ENCODE measurements around the gene KCNK6.

KCNK6 gene

DNA sequence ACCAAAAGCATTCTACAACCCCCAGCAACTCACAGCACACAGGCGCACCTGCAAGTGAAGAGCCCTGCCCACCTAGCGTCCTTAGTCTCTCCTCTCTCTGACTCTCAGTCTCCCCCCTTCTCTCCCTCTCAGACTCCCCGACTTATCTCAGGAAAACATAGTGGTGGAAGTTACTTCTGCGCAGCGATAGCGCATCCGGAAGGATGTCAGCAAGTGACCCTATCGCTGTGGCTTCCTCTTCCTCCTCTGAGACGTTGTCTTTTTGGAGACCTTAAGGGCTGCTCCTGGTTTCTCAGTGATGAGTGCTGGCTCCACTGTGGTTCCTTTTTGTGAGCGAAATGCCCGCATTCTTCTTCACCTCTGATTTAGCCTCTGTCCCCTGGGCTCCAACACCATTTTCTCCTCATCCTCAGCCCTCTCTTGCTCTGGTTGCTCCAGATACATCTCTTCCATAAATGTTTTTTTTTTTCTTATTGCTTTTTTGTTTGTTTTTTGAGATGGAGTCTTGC lies 2.5 kb upstream of the KCNK6 start:
- no peak for TF ChIP-seq TAF1 (IDR thresholded peaks at IDR 0.05; ENCODE audit: low read depth, low read length)
- no peak for TF ChIP-seq POLR2A (IDR thresholded peaks at IDR 0.05; ENCODE audit: low read depth, low read length)
- peak; percentile 36; the same call in 1 of the 2 replicates for TF ChIP-seq SPI1 (IDR thresholded peaks at IDR 0.05; ENCODE audit: low read depth, low read length)
- no peak for TF ChIP-seq PAX5 (IDR thresholded peaks at IDR 0.05; ENCODE audit: insufficient read depth, low read length, severe bottlenecking)
- TF ChIP-seq POLR2AphosphoS5 (IDR thresholded peaks at IDR 0.05; ENCODE audit: low read depth, low read length): no peak
- no peak for TF ChIP-seq POU2F2 (IDR thresholded peaks at IDR 0.05; ENCODE audit: low read depth, low read length)
- FAIRE-seq (peak; percentile 41), DNase-seq (ENCODE audit: insufficient read length, low spot score) (no peak)

DNA sequence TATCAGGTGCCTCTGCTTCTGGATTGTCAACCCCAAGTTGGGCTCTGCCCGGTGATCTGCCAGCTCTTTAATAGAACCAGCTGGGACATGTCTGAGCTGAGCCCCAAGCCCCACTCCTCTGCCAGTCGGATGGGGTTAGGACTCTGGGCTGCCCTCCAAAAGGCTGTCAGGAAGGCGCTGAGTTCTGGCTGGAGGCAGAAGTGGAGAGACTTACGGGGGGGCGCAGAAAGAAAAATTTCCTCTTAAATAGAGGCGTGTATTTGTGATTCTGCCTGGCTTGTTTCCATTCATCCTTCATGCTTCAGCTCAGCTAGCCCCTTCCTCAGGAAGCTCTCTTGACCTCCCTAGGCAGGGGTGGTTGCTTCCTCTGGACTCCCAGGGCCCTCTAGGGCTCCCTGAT lies 985 bp upstream of the KCNK6 start:
- DNase-seq (ENCODE audit: insufficient read length, low spot score) (no peak), FAIRE-seq (no peak)
- TF ChIP-seq POLR2A (IDR thresholded peaks at IDR 0.05; ENCODE audit: low read depth, low read length): no peak
- no peak for TF ChIP-seq PAX5 (IDR thresholded peaks at IDR 0.05; ENCODE audit: insufficient read depth, low read length, severe bottlenecking)
- TF ChIP-seq POLR2AphosphoS5 (IDR thresholded peaks at IDR 0.05; ENCODE audit: low read depth, low read length): no peak
- TF ChIP-seq POU2F2 (IDR thresholded peaks at IDR 0.05; ENCODE audit: low read depth, low read length): no peak
- TF ChIP-seq TAF1 (IDR thresholded peaks at IDR 0.05; ENCODE audit: low read depth, low read length): no peak
- no peak for TF ChIP-seq SPI1 (IDR thresholded peaks at IDR 0.05; ENCODE audit: low read depth, low read length)

DNA sequence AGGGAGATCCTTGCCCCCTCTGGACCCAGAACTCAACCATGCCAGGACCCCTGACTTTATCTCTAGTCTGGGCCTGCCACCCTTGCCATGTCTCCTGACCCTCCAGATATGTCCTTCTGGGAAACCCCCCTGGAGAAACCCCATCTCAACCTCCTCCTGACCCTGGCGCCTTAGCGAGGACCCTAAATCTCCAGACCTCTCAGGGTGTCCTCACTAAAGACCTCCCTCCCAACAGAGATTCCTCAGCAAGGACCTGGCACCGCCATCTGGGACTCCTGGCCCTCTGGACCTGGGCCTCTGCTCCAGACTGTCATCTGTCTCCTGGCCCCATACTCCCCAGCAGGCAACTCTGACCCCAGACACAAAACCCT lies 1.3 kb downstream of the KCNK6 start:
- TF ChIP-seq PAX5 (IDR thresholded peaks at IDR 0.05; ENCODE audit: insufficient read depth, low read length, severe bottlenecking): no peak
- no peak for TF ChIP-seq SPI1 (IDR thresholded peaks at IDR 0.05; ENCODE audit: low read depth, low read length)
- TF ChIP-seq TAF1 (IDR thresholded peaks at IDR 0.05; ENCODE audit: low read depth, low read length): no peak
- TF ChIP-seq POLR2A (IDR thresholded peaks at IDR 0.05; ENCODE audit: low read depth, low read length): no peak
- TF ChIP-seq POU2F2 (IDR thresholded peaks at IDR 0.05; ENCODE audit: low read depth, low read length): no peak
- TF ChIP-seq POLR2AphosphoS5 (IDR thresholded peaks at IDR 0.05; ENCODE audit: low read depth, low read length): no peak
- no peak for DNase-seq (ENCODE audit: insufficient read length, low spot score)
- no peak for FAIRE-seq

DNA sequence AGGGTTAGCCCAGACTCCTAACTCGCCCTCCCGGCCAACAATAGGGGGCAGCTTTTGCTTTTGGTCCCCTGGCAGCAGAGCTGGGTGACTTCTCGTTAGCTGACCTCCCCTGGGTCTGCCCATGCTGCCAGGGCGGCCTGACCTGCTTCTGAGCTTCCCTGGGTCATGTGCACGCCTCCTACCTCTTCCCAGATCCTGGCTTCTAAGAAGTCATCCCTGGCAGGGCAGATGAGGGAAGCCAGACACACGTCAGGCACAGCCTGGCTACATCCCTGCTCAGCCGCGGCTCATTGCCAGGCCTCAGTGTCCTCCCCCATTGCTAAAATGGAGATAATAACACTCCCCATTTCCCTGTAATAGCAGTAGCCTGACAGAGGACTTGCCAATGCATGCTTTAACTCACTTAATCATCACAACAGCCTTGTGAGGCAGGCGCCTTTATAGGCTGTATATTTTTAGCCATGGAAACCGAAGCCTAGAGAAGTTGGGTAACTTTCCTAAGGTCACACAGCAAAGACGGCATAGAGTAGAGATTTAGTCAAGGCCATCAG lies 2.1 kb downstream of the KCNK6 start:
- DNase-seq (ENCODE audit: insufficient read length, low spot score) (no peak), FAIRE-seq (no peak)
- TF ChIP-seq PAX5 (IDR thresholded peaks at IDR 0.05; ENCODE audit: insufficient read depth, low read length, severe bottlenecking): no peak

DNA sequence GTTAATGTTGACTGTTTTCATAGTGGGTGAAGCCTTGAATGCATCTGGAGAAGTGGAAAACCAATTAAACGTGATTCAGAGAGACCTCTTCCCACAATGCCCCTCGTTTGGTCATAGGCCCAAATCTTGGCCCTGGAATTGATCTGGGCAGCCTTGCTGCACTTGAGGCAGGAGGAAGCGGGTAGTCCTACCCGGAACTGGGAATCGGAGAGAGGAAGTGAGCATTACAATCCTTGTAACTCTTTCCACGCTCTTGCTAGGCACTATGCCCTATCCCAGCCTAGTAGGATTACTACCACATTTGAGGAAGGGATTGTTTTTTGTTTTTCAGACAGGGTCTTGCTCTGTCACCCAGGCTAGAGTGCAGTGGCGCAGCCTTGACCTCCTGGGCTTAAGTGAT lies 3.6 kb downstream of the KCNK6 start:
- no peak for DNase-seq (ENCODE audit: insufficient read length, low spot score)
- FAIRE-seq: no peak
- TF ChIP-seq SPI1 (IDR thresholded peaks at IDR 0.05; ENCODE audit: low read depth, low read length) (no peak), PAX5 (IDR thresholded peaks at IDR 0.05; ENCODE audit: insufficient read depth, low read length, severe bottlenecking) (no peak), POLR2AphosphoS5 (IDR thresholded peaks at IDR 0.05; ENCODE audit: low read depth, low read length) (no peak), POU2F2 (IDR thresholded peaks at IDR 0.05; ENCODE audit: low read depth, low read length) (no peak)

GRCh38 chr19:38324431-38324830 lies 4.8 kb downstream of the KCNK6 start:
- FAIRE-seq (no peak), DNase-seq (ENCODE audit: insufficient read length, low spot score) (no peak)
- TF ChIP-seq TAF1 (IDR thresholded peaks at IDR 0.05; ENCODE audit: low read depth, low read length): no peak
- no peak for TF ChIP-seq POLR2A (IDR thresholded peaks at IDR 0.05; ENCODE audit: low read depth, low read length)

GRCh38 chr19:38326591-38326990 lies 6.9 kb downstream of the KCNK6 start:
- TF ChIP-seq POLR2A (IDR thresholded peaks at IDR 0.05; ENCODE audit: low read depth, low read length) (no peak), POLR2AphosphoS5 (IDR thresholded peaks at IDR 0.05; ENCODE audit: low read depth, low read length) (no peak), PAX5 (IDR thresholded peaks at IDR 0.05; ENCODE audit: insufficient read depth, low read length, severe bottlenecking) (no peak)
- FAIRE-seq: no peak
- no peak for DNase-seq (ENCODE audit: insufficient read length, low spot score)

GRCh38 chr19:38329651-38330050 lies 10.0 kb downstream of the KCNK6 start:
- TF ChIP-seq TAF1 (IDR thresholded peaks at IDR 0.05; ENCODE audit: low read depth, low read length) (no peak), PAX5 (IDR thresholded peaks at IDR 0.05; ENCODE audit: insufficient read depth, low read length, severe bottlenecking) (no peak), POLR2A (IDR thresholded peaks at IDR 0.05; ENCODE audit: low read depth, low read length) (no peak), SPI1 (IDR thresholded peaks at IDR 0.05; ENCODE audit: low read depth, low read length) (no peak)
- DNase-seq (ENCODE audit: insufficient read length, low spot score) (no peak), FAIRE-seq (no peak)

GRCh38 chr19:38331728-38332127 lies 12.1 kb downstream of the KCNK6 start:
- DNase-seq (ENCODE audit: insufficient read length, low spot score) (no peak), FAIRE-seq (no peak)
- TF ChIP-seq POLR2A (IDR thresholded peaks at IDR 0.05; ENCODE audit: low read depth, low read length) (no peak), POLR2AphosphoS5 (IDR thresholded peaks at IDR 0.05; ENCODE audit: low read depth, low read length) (no peak), SPI1 (IDR thresholded peaks at IDR 0.05; ENCODE audit: low read depth, low read length) (no peak), PAX5 (IDR thresholded peaks at IDR 0.05; ENCODE audit: insufficient read depth, low read length, severe bottlenecking) (no peak)

DNA sequence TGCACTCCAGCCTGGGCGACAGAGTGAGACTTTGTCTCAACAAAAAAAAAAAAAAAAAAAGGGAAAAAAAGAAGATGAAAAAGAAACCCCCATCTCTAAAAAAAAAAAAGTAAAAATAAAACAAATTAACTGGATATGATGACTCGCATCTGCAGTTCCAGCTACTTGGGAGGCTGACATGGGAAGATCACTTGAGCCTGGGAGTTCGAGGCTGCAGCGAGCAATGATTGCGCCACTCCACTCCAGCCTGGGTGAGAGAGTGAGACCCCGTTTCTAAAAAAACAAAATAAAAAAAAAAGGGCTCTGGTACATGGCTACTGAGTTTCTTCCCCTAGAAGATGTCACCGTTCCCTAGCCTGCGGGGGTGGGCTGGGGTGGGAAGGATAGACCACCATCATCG lies 13.6 kb downstream of the KCNK6 start:
- FAIRE-seq (no peak), DNase-seq (ENCODE audit: insufficient read length, low spot score) (no peak)
- TF ChIP-seq SPI1 (IDR thresholded peaks at IDR 0.05; ENCODE audit: low read depth, low read length): no peak
- TF ChIP-seq PAX5 (IDR thresholded peaks at IDR 0.05; ENCODE audit: insufficient read depth, low read length, severe bottlenecking): no peak
- TF ChIP-seq POLR2AphosphoS5 (IDR thresholded peaks at IDR 0.05; ENCODE audit: low read depth, low read length): no peak
- no peak for TF ChIP-seq POLR2A (IDR thresholded peaks at IDR 0.05; ENCODE audit: low read depth, low read length)
- no peak for TF ChIP-seq POU2F2 (IDR thresholded peaks at IDR 0.05; ENCODE audit: low read depth, low read length)
- no peak for TF ChIP-seq TAF1 (IDR thresholded peaks at IDR 0.05; ENCODE audit: low read depth, low read length)

Measured in GM12891 (cell line).